HepG2 (cell line): ENCODE results near the gene ATP6V0E1. TPM values are rescaled to one million over a fixed set of nuclear protein-coding genes. Genes with fewer than 3 reads are reported as not detected.

Source experiments
- ATAC-seq: fragments of 200-7000 bp; cut with Tn5 transposase; 3 replicates; pipeline ENCODE4 v1.9.1; 2020; ENCODE audit warnings: mild to moderate bottlenecking, moderate library complexity
- BruUV-seq: library from RNA; stranded (reverse); fragments of 400-500 nt; replicated peaks from 2 replicates; lab custom pipeline; 2021; lab: Mats Ljungman, UMichigan
- CTCF ChIA-PET: fragments of 300-600 bp; formaldehyde crosslinking; extraction: SDS; loops from one replicate; lab custom pipeline; 2021; ENCODE audit warnings: low total read pairs, inconsistent platforms, low intra/inter-chr PET ratio; lab: Yijun Ruan, JAX
- POLR2A ChIA-PET: fragments of 350-600 bp; sonication (Branson Sonifier 250); formaldehyde crosslinking; loops from one replicate; lab custom pipeline; 2020; ENCODE audit warnings: antibody characterized with exemption, inconsistent platforms; lab: Yijun Ruan, JAX
- DNase-seq: peaks from one replicate; pipeline ENCODE4 v3.0.0-alpha.2; 2015; ENCODE audit warnings: low spot score
- FAIRE-seq: peaks from 3 replicates; lab custom pipeline; 2011; peaks lifted over from hg19 to GRCh38; lab: Jason Lieb, UNC
- H2AFZ ChIP-seq: one replicate; pipeline ENCODE4 v1.6.1; 2011; ENCODE audit warnings: low read length, inconsistent platforms
- H3K27ac ChIP-seq: fragments of 300-600 bp; 3 replicates; pipeline ENCODE4 v1.8.0; 2011; ENCODE audit warnings: mixed run types, mild to moderate bottlenecking, mixed read lengths, low read length, inconsistent platforms; ENCODE audit not compliant: insufficient read depth; ENCODE audit errors: extremely low read length
- H3K27me3 ChIP-seq, 2 experiments: fragments of 200-600 bp in 1 of 2; 2 replicates in 1 of 2; 3 replicates in 1 of 2; pipeline versions ENCODE4 v1.6.0 to v1.8.0; 2011; ENCODE audit warnings: low read length in 2 of 2, mild to moderate bottlenecking in 2 of 2, moderate library complexity in 2 of 2, inconsistent platforms in 1 of 2; ENCODE audit not compliant: insufficient read depth in 2 of 2, control insufficient read depth in 1 of 2
- H3K36me3 ChIP-seq, 2 experiments: fragments of 200-600 bp in 1 of 2; replicated peaks in 1 of 2; 2 replicates in 1 of 2; 3 replicates in 1 of 2; pipeline versions ENCODE4 v1.5.1 to v1.8.0; 2011; ENCODE audit warnings: low read length in 2 of 2, inconsistent platforms in 1 of 2; ENCODE audit not compliant: insufficient read depth in 2 of 2, control insufficient read depth in 1 of 2
- H3K4me1 ChIP-seq: 2 replicates; pipeline ENCODE4 v1.5.1; 2012; ENCODE audit warnings: low read length, inconsistent platforms; ENCODE audit not compliant: insufficient read depth
- H3K4me2 ChIP-seq: 2 replicates; pipeline ENCODE4 v1.6.0; 2011; ENCODE audit warnings: low read depth, low read length, inconsistent platforms
- H3K4me3 ChIP-seq, 3 experiments: fragments of 200-600 bp in 1 of 3; sonication (generic), shearing (Covaris generic) in 1 of 3; replicated peaks in 1 of 3; 2 replicates each; pipeline ENCODE4 v1.5.1; 2011 to 2016; ENCODE audit warnings: low read length in 3 of 3, inconsistent platforms in 2 of 3, low read depth in 2 of 3, mild to moderate bottlenecking in 2 of 3, control low read depth in 1 of 3, mixed read lengths in 1 of 3; ENCODE audit not compliant: insufficient read depth in 1 of 3
- H3K79me2 ChIP-seq: one replicate; pipeline ENCODE4 v1.6.1; 2011; ENCODE audit warnings: low read length, inconsistent platforms; ENCODE audit not compliant: insufficient read depth
- H3K9ac ChIP-seq: 2 replicates; pipeline ENCODE4 v1.6.0; 2011; ENCODE audit warnings: mild to moderate bottlenecking, low read depth, low read length, inconsistent platforms; ENCODE audit not compliant: insufficient read depth
- H3K9me3 ChIP-seq: 2 replicates; pipeline ENCODE4 v1.5.1; 2012; ENCODE audit warnings: mild to moderate bottlenecking, low read length
- H4K20me1 ChIP-seq: 2 replicates; pipeline ENCODE4 v1.6.0; 2011; ENCODE audit warnings: inconsistent platforms, mild to moderate bottlenecking, low read length, moderate library complexity; ENCODE audit not compliant: insufficient read depth
- FOXC1 ChIP-seq: sonication (generic); formaldehyde crosslinking; IDR thresholded peaks from 2 replicates; pipeline ENCODE4 v1.8.0; 2022; ENCODE audit warnings: mild to moderate bottlenecking, missing genetic modification reagents, borderline replicate concordance
- LCORL ChIP-seq, 2 experiments: fragments of 450-650 bp in 1 of 2; sonication (generic) in 1 of 2; formaldehyde crosslinking in 1 of 2; IDR thresholded peaks; 2 replicates each; pipeline versions ENCODE4 v1.5.0 to v1.6.1; 2017 to 2020; ENCODE audit warnings: antibody characterized with exemption in 1 of 2, missing genetic modification reagents in 1 of 2
- NCOR1 ChIP-seq: fragments of 200-600 bp; sonication (generic); IDR thresholded peaks from 2 replicates; pipeline ENCODE4 v1.7.0; 2017; ENCODE audit warnings: antibody characterized with exemption, low read length, borderline replicate concordance
- ZNF225 ChIP-seq: sonication (generic); formaldehyde crosslinking; IDR thresholded peaks from 2 replicates; pipeline ENCODE4 v1.4.0; 2020; ENCODE audit warnings: mild to moderate bottlenecking, missing genetic modification reagents
- ZNF33A ChIP-seq: sonication (generic); formaldehyde crosslinking; IDR thresholded peaks from 2 replicates; pipeline ENCODE4 v1.5.1; 2020; ENCODE audit warnings: missing genetic modification reagents, mild to moderate bottlenecking, moderate library complexity, borderline replicate concordance
- ZNF350 ChIP-seq: sonication (generic); formaldehyde crosslinking; IDR thresholded peaks from 2 replicates; pipeline ENCODE4 v1.4.0; 2020; ENCODE audit warnings: mild to moderate bottlenecking, low read depth, missing genetic modification reagents, borderline replicate concordance
- WGBS: methylation state at CpG from one replicate; pipeline ENCODE4 v1.1.6; 2017; ENCODE audit warnings: low lambda C conversion rate; 5-methylcytosine and 5-hydroxymethylcytosine counted together
- in situ Hi-C: cut with HindIII; loops from 2 replicates; pipeline ENCODE4 v1.10.0; 2017; ENCODE audit warnings: low pct_unique_long_range_greater_than_20kb; ENCODE audit not compliant: extremely low pct_ligation_motif_present
- intact Hi-C: fragments of 100-400 bp; cut with micrococcal nuclease; formaldehyde crosslinking; loops from one replicate; pipeline ENCODE4 v1.10.0; 2022; ENCODE audit not compliant: unreplicated experiment
- polyA plus RNA-seq, 8 experiments: library from polyadenylated mRNA; depleted of rRNA in 3 of 8; stranded (reverse) in 7 of 8; unstranded in 1 of 8; fragments of >200 nt; fragmentation: Illumina TruSeq in 4 of 8; extraction: Trizol in 4 of 8; gene quantifications; 2 replicates each; pipeline versions ENCODE4 v1.2.1 to v1.2.3, GENCODE V29; 2011 to 2016; ENCODE audit warnings: low read depth in 4 of 8, missing spikeins in 1 of 8, mixed read lengths in 1 of 8; ENCODE audit not compliant: insufficient read depth in 1 of 8
- total RNA-seq, 5 experiments: library from RNA; depleted of rRNA; stranded (reverse); fragments of >200 nt; fragmentation: Illumina TruSeq; extraction: Trizol; gene quantifications; 2 replicates each; pipeline ENCODE4 v1.2.3, GENCODE V29; 2016; ENCODE audit warnings: low read depth in 1 of 5
- TF ChIP-seq, protein P1 (sequence below): sonication (generic); formaldehyde crosslinking; IDR thresholded peaks from 2 replicates; pipeline ENCODE4 v1.4.0; 2020; ENCODE audit warnings: low read depth, missing genetic modification reagents
- TF ChIP-seq, protein P2 (sequence below): sonication (generic); formaldehyde crosslinking; IDR thresholded peaks from 2 replicates; pipeline ENCODE4 v1.4.0; 2020; ENCODE audit warnings: missing genetic modification reagents
- TF ChIP-seq, protein P3 (sequence below): sonication (generic); formaldehyde crosslinking; IDR thresholded peaks from 2 replicates; pipeline ENCODE4 v1.4.0; 2020; ENCODE audit warnings: missing genetic modification reagents
- TF ChIP-seq, protein P4 (sequence below): sonication (generic); formaldehyde crosslinking; IDR thresholded peaks from 2 replicates; pipeline ENCODE4 v1.8.0; 2022; ENCODE audit warnings: mild to moderate bottlenecking, missing genetic modification reagents, moderate library complexity

The ATP6V0E1 gene
- total and polyA plus RNA-seq, 2 of the 13 experiments (the other 11 are each of a cell fraction or from before 2014, with no cell fraction given), result 143 to 215 TPM

DNA sequence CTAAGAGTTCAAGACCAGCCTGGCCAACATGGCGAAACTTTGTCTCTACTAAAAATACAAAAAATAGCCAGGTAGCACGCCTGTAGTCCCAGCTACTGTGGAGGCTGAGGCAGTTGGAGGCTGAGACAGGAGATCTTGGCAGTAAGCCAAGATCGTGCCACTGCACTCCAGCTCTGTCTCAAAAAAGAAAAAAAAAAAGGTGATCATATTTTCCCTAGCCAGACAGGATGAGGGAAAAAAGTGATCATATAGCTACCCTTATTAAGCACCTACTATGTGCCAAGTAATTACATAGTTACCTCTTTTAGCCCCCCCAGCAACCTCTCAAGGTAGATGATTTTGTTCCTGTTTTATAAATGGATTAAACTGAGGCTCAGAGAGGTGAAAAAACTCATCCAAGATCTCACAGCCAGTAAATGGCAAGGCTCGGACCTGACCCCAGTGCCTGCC is 42.5 kb upstream of the ATP6V0E1 start:
- H3K4me1 ChIP-seq, result no peaks in the 10 kb centered on the region
- no peaks in the 10 kb centered on the region for H3K79me2 ChIP-seq
- ATAC-seq (no peak), DNase-seq (no peak), FAIRE-seq (no peak)
- intact Hi-C loops, result no loop called here
- H4K20me1 ChIP-seq, result no peaks in the 10 kb centered on the region
- POLR2A ChIA-PET, result no interaction called here
- no peaks in the 10 kb centered on the region for H3K27me3 ChIP-seq
- H3K27ac ChIP-seq, result no peak overlapping the region
- 94% methylated on average over 4 of the region's 4 CpGs for WGBS
- BruUV-seq, result no TSS peak
- no peak overlapping the region for H3K9ac ChIP-seq
- CTCF ChIA-PET, result no interaction called here
- TF ChIP-seq LCORL (IDR thresholded peaks at IDR 0.05) (peak; percentile 72), LCORL (CRISPR knock-in tag; IDR thresholded peaks at IDR 0.05) (no peak), NCOR1 (no peak)
- TF ChIP-seq, all 625 proteins: peak for 1
- no peak overlapping the region for H3K4me2 ChIP-seq
- peaks cover 20 to 65% of the 10 kb centered on the region in 2 experiments for H3K36me3 ChIP-seq
- H2AFZ ChIP-seq, result no peak overlapping the region
- no peaks in the 10 kb centered on the region for H3K9me3 ChIP-seq
- H3K4me3 ChIP-seq, result no peak overlapping the region
- in situ Hi-C loops, result no loop called here

DNA sequence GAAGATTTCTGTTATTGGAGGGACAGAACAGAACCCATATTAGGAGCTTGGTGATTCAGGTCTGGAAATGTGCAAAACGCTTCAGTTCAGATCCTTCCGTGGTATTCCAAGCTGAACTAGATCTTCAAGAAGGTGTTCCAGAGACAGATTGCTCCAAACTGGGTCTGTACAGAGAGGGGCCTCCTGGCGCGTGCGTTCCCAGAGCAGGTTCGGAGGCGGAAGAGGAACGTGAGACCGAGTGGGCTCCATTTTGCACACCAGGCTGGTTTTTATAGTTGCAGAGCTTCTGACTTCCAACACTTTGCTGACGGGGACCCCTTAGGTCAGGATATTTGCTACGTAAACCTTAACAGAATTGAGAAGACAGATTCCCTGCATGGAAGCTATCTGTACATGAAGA is 41.0 kb upstream of the ATP6V0E1 start:
- Histone ChIP-seq H2AFZ (no peak overlapping the region), H3K36me3 (peaks cover 23 to 63% of the 10 kb centered on the region in 2 experiments), H3K4me3 (no peak overlapping the region), H3K9me3 (no peaks in the 10 kb centered on the region), H3K27me3 (no peaks in the 10 kb centered on the region), H3K27ac (no peak overlapping the region), H3K9ac (no peak overlapping the region), H4K20me1 (no peaks in the 10 kb centered on the region), H3K4me2 (no peak overlapping the region), H3K79me2 (no peaks in the 10 kb centered on the region), H3K4me1 (no peaks in the 10 kb centered on the region)
- DNase-seq (no peak), ATAC-seq (no peak), FAIRE-seq (no peak)
- no TSS peak for BruUV-seq
- CTCF ChIA-PET, result no interaction called here
- intact Hi-C loops (no loop called here), in situ Hi-C loops (no loop called here)
- 95% methylated on average over 11 of the region's 11 CpGs for WGBS
- POLR2A ChIA-PET, result no interaction called here
- TF ChIP-seq, protein P1, sequence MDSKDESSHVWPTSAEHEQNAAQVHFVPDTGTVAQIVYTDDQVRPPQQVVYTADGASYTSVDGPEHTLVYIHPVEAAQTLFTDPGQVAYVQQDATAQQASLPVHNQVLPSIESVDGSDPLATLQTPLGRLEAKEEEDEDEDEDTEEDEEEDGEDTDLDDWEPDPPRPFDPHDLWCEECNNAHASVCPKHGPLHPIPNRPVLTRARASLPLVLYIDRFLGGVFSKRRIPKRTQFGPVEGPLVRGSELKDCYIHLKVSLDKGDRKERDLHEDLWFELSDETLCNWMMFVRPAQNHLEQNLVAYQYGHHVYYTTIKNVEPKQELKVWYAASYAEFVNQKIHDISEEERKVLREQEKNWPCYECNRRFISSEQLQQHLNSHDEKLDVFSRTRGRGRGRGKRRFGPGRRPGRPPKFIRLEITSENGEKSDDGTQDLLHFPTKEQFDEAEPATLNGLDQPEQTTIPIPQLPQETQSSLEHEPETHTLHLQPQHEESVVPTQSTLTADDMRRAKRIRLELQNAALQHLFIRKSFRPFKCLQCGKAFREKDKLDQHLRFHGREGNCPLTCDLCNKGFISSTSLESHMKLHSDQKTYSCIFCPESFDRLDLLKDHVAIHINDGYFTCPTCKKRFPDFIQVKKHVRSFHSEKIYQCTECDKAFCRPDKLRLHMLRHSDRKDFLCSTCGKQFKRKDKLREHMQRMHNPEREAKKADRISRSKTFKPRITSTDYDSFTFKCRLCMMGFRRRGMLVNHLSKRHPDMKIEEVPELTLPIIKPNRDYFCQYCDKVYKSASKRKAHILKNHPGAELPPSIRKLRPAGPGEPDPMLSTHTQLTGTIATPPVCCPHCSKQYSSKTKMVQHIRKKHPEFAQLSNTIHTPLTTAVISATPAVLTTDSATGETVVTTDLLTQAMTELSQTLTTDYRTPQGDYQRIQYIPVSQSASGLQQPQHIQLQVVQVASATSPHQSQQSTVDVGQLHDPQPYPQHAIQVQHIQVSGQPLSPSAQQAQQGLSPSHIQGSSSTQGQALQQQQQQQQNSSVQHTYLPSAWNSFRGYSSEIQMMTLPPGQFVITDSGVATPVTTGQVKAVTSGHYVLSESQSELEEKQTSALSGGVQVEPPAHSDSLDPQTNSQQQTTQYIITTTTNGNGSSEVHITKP (CRISPR knock-in tag), result no peak
- TF ChIP-seq, protein P2, sequence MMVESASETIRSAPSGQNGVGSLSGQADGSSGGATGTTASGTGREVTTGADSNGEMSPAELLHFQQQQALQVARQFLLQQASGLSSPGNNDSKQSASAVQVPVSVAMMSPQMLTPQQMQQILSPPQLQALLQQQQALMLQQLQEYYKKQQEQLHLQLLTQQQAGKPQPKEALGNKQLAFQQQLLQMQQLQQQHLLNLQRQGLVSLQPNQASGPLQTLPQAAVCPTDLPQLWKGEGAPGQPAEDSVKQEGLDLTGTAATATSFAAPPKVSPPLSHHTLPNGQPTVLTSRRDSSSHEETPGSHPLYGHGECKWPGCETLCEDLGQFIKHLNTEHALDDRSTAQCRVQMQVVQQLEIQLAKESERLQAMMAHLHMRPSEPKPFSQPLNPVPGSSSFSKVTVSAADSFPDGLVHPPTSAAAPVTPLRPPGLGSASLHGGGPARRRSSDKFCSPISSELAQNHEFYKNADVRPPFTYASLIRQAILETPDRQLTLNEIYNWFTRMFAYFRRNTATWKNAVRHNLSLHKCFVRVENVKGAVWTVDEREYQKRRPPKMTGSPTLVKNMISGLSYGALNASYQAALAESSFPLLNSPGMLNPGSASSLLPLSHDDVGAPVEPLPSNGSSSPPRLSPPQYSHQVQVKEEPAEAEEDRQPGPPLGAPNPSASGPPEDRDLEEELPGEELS (CRISPR knock-in tag), result no peak
- TF ChIP-seq ZNF33A (no peak), FOXC1 (CRISPR knock-in tag) (no peak), ZNF350 (CRISPR knock-in tag) (no peak), ZNF225 (CRISPR knock-in tag) (no peak)
- TF ChIP-seq, protein P3, sequence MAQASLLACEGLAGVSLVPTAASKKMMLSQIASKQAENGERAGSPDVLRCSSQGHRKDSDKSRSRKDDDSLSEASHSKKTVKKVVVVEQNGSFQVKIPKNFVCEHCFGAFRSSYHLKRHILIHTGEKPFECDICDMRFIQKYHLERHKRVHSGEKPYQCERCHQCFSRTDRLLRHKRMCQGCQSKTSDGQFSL (CRISPR knock-in tag), result no peak
- TF ChIP-seq, protein P4, sequence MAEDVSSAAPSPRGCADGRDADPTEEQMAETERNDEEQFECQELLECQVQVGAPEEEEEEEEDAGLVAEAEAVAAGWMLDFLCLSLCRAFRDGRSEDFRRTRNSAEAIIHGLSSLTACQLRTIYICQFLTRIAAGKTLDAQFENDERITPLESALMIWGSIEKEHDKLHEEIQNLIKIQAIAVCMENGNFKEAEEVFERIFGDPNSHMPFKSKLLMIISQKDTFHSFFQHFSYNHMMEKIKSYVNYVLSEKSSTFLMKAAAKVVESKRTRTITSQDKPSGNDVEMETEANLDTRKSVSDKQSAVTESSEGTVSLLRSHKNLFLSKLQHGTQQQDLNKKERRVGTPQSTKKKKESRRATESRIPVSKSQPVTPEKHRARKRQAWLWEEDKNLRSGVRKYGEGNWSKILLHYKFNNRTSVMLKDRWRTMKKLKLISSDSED, result no peak
